ENCODE data around the gene ATAD2B.

Gene ATAD2B

GRCh38 chr2:23836505-23836904 lies 90.4 kb downstream of the ATAD2B start:
- no peak for DNase-seq

GRCh38 chr2:23835988-23836387 lies 90.9 kb downstream of the ATAD2B start:
- DNase-seq, result no peak

- no peak for DNase-seq
These were observed 91.5 kb downstream of the ATAD2B start for GRCh38 chr2:23835423-23835822.

GRCh38 chr2:23828986-23829385 lies 97.9 kb downstream of the ATAD2B start:
- DNase-seq, result no peak

GRCh38 chr2:23828256-23828980 lies 98.5 kb downstream of the ATAD2B start:
- DNase-seq, result no peak

GRCh38 chr2:23827287-23827686 lies 99.6 kb downstream of the ATAD2B start:
- DNase-seq, result no peak

GRCh38 chr2:23826771-23827170 lies 100.2 kb downstream of the ATAD2B start:
- no peak for DNase-seq

- no peak for DNase-seq
These were observed 100.9 kb downstream of the ATAD2B start for GRCh38 chr2:23826040-23826439.

- no peak for DNase-seq
These were observed 102.1 kb downstream of the ATAD2B start for GRCh38 chr2:23824777-23825212.

- no peak for DNase-seq
These were observed 103.1 kb downstream of the ATAD2B start for GRCh38 chr2:23823863-23824262.

GRCh38 chr2:23814963-23815362 lies 112.0 kb downstream of the ATAD2B start:
- no peak for DNase-seq

- no peak for DNase-seq
These were observed 113.5 kb downstream of the ATAD2B start for GRCh38 chr2:23813438-23813837.

GRCh38 chr2:23809150-23809549 lies 117.8 kb downstream of the ATAD2B start:
- no peak for DNase-seq

- DNase-seq, result no peak
These were observed 120.2 kb downstream of the ATAD2B start for GRCh38 chr2:23806665-23807249.

- no peak for DNase-seq
These were observed 120.7 kb downstream of the ATAD2B start for GRCh38 chr2:23806201-23806600.

- DNase-seq, result peak in 1 of 2 donors; percentile 4
These were observed 122.9 kb downstream of the ATAD2B start for GRCh38 chr2:23803965-23804542.

- DNase-seq, result no peak
These were observed 123.5 kb downstream of the ATAD2B start for GRCh38 chr2:23803264-23803964.

GRCh38 chr2:23801396-23801795 lies 125.5 kb downstream of the ATAD2B start:
- DNase-seq, result no peak

GRCh38 chr2:23794234-23794633 lies 132.7 kb downstream of the ATAD2B start:
- no peak for DNase-seq

GRCh38 chr2:23793476-23793875 lies 133.4 kb downstream of the ATAD2B start:
- DNase-seq, result no peak

- DNase-seq, result no peak
These were observed 135.9 kb downstream of the ATAD2B start for GRCh38 chr2:23791030-23791429.

- no peak for DNase-seq
These were observed 137.9 kb downstream of the ATAD2B start for GRCh38 chr2:23789012-23789411.

GRCh38 chr2:23788100-23788499 lies 138.8 kb downstream of the ATAD2B start:
- DNase-seq, result no peak

GRCh38 chr2:23784971-23785370 lies 142.0 kb downstream of the ATAD2B start:
- no peak for DNase-seq

Measured in stimulated activated CD4-positive, alpha-beta T cell treated with anti-CD3 and anti-CD28 coated beads, Interleukin-2, amount 100 ng/mL, for 24 hours (primary cell).